GM13977 (cell line): ENCODE measurements around the gene SGF29.
A peak's percentile ranks its signal among the peaks of the same experiment; 100 is the strongest.

Source experiments
- DNase-seq: peaks from one replicate; pipeline ENCODE4 v3.0.0; 2012; ENCODE audit warnings: low spot score
- in situ Hi-C: fragments of 300-500 bp; cut with MboI; formaldehyde crosslinking; loops from one replicate; pipeline ENCODE4 v1.12.0; 2022; ENCODE audit warnings: low sequenced_read_pairs, low pct_unique_long_range_greater_than_20kb, mixed read lengths, inconsistent platforms; ENCODE audit not compliant: unreplicated experiment
- TF ChIP-seq, protein P1 (sequence below): IDR thresholded peaks from 2 replicates; pipeline ENCODE4 v1.5.1; 2012; ENCODE audit warnings: mild to moderate bottlenecking, control low read depth; ENCODE audit not compliant: insufficient read depth; ENCODE audit errors: extremely low read depth, missing control alignments

The SGF29 gene

DNA sequence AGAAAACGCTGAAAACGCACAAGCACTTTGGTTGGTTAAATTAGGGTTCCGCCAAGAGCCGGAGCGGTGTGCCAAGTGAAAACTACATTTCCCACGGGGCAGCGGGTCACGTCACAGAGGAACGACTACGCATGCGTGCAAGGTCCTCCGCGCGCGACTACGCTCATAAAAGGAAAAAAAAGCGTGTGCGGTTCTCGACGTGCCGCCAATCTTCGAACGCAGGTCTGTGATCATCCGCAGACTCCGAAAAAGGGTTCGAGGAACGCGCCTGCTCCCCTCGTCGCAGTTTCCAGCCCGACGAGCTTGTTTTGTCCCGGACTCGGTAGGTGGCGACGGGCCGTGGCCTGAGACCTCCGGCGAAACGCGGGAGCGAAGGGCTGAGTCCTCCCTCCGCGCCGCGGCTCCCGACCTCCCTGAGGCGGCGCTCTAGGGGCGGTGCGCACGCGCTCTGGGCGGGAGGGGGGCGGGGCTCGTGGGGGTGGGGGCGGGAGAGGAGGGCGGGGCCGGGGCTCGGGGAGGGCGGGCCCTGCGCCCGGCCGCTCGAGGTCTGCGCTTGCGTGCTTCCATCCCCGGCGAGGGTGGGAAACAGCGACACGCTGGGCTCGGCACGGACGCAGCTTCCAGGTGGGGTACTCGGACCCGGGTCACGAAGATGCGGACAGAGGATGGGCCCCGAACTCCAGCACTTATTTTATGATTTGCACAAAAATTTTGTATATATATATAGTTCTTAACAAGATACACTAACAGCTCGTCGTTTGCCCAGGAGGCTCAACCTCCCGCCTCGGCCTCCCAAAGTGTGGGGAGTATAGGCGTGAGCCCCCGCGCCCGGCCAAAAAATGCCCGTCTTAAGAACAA lies at the start of gene SGF29:
Gene SGF29 (plus strand): TSS at position 145 of the 858 bp plus-strand sequence. CDS start 27,150 bp downstream, outside the sequence.
- TF ChIP-seq, protein P1, sequence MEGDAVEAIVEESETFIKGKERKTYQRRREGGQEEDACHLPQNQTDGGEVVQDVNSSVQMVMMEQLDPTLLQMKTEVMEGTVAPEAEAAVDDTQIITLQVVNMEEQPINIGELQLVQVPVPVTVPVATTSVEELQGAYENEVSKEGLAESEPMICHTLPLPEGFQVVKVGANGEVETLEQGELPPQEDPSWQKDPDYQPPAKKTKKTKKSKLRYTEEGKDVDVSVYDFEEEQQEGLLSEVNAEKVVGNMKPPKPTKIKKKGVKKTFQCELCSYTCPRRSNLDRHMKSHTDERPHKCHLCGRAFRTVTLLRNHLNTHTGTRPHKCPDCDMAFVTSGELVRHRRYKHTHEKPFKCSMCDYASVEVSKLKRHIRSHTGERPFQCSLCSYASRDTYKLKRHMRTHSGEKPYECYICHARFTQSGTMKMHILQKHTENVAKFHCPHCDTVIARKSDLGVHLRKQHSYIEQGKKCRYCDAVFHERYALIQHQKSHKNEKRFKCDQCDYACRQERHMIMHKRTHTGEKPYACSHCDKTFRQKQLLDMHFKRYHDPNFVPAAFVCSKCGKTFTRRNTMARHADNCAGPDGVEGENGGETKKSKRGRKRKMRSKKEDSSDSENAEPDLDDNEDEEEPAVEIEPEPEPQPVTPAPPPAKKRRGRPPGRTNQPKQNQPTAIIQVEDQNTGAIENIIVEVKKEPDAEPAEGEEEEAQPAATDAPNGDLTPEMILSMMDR = peak; percentile 44
- peak; percentile 96 for DNase-seq
- in situ Hi-C loops = no loop called here

DNA sequence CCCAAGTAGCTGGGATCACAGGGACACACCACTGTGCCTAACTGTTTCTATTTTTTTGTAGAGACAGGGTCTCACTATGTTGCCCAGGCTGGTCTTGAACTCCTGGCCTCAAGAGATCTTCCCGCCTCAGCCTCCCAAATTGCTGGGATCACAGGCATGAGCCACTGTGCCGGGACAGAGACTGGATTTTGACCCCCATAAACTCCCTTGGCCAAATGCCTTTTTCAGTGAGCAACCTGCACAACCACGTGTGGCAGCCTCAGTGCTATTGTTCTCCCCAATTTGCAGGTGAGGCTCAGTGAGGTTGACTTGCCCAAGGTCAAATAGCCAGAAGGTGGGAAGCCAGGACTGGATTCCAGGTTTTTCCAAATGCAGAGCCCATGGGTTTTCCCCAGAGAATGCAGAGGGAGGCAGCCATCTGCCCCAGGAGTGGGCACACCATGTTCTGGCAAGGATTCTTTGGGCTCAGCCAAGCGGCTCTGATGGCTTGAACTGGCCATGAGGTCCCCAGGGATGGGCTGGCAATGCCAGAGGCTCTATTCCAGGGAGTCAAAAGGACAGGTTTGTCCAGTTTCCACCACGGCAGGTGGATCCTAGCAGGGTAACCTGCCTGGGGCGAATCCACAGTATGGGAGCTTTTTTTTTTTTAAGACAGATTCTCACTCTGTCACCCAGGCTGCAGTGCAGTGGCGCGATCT lies 48.9 kb upstream of the SGF29 start:
- TF ChIP-seq, protein P1 = no peak

DNA sequence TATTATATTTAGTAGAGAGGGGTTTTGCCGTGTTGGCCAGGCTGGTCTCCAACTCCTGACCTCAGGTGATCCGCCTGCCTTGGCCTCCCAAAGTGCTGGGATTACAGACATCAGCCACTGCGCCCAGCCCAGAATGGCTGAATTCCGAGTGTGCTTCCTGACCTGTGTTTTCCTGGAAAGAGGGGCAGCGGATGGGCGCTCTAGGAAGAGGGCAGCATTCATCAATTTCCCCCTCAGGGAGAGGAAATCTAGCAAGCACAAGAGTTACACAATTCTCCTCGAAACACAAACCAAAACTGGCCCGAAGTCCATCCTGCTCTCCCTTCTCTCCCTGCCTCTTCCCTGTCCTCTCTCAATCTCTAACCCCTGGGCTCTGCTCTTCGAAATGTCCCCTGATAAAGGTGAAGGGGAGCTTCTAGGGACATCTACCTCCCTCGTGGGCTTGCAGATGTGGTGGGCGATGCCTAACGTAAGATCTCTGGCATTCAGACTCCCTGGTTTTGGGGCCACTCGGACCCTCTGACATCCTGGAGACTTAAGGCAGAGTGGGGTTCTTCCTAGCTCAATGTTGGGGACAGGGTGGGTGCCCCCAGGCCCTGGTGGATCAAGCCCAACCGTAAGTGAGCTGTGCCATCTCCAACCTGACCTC lies 48.1 kb upstream of the SGF29 start:
- TF ChIP-seq, protein P1 = no peak
- in situ Hi-C loops = no loop called here
- DNase-seq = peak; percentile 13

More for the DNA sequence above, 48.9 kb upstream of the SGF29 start:
- in situ Hi-C loops = no loop called here
- peak; percentile 7 for DNase-seq

DNA sequence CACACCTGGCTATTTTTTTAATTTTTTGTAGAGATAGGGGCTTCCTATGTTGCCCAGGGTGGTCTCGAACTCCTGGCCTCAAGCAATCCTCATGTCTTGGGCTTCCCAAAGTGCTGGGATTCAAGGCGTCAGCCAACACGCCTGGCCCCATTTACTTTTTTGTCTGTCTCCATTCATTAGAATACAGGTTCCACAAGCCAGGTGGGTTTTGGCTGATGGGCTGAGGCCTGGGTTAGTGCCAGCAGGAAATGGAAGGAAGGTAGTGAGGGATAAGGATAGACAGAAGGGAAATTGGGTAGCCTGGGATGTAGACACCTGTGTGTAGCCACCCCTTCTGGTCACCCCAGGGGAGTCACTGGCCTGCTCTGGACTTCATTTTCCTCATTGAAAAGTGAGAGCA lies 42.7 kb upstream of the SGF29 start:
- DNase-seq = no peak
- in situ Hi-C loops = no loop called here
- TF ChIP-seq, protein P1 = no peak

DNA sequence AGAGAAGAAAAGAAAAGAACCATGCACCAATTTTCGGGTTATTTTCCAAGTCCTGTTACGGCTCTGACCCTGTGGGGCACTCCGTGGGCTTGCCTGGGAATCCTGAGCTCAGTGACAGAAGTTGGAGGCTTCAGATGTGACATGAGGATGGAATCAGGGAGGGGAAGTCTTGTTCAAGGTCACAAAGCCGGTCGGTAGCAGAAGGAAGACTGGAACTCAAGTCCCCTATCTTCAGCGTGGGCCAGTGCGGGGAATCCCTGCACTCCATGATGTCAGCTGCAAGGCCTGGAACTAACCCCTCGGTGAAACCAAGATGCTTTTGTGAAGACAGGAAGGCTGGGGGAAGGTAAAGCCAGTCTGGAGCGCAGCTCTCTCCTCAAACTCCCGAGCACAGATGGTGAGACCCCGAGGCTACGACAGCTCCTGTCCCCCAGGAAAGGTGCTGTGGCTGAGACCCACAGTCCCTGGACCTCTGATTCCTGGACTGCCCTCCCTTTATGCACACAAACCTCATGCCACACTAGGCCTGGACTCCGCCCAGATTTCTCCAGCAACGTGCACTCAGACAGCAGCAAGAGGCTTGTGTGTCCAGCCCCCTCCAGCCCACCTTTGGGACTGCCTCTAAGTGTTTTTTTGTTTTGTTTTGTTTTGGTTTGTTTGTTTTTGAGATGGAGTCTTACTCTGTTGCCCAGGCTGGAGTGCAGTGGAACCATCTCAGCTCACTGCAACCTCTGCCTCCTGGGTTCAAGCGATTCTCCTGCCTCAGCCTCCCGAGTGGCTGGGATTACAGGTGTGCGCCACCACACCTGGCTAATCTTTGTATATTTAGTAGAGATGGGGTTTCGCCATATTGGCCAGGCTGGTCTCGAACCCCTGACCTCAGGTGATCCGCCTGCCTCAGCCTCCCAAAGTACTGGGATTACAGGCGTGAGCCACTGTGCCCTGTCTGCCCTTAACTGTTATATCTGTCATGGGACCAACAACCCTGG lies 41.6 kb upstream of the SGF29 start:
- TF ChIP-seq, protein P1 = no peak
- in situ Hi-C loops = no loop called here
- DNase-seq = no peak
